Heart left ventricle (tissue), 16 donors: ENCODE data around the gene SLC27A2. TPM values are rescaled to one million over a fixed set of nuclear protein-coding genes. Genes with fewer than 3 reads are reported as not detected.
A peak's percentile ranks its signal among the peaks of the same experiment; 100 is the strongest.

Experiments
- ATAC-seq, 4 donors: fragments of 200-7000 bp; cut with Tn5 transposase; one replicate each; pipeline ENCODE4 v1.9.1; 2020 to 2022; ENCODE audit warnings: moderate library complexity in 4 of 4, mild to moderate bottlenecking in 3 of 4, moderate number of reproducible peaks in 1 of 4
- DNase-seq, 5 donors: peaks; one replicate each; pipeline ENCODE4 v3.0.0-alpha.2; 2020
- H3K27ac ChIP-seq, 12 donors: fragments of 200-600 bp; sonication (generic) in 4 of 12; one replicate each; pipeline versions ENCODE4 v1.5.0 to v1.8.0; 2016 to 2022; ENCODE audit warnings: mild to moderate bottlenecking in 2 of 12
- H3K27me3 ChIP-seq, 9 donors: fragments of 200-600 bp; sonication (generic) in 2 of 9; one replicate each; pipeline versions ENCODE4 v1.5.1 to v1.8.0; 2016 to 2022; ENCODE audit warnings: mild to moderate bottlenecking in 3 of 9
- H3K36me3 ChIP-seq, 9 donors: fragments of 200-600 bp; sonication (generic) in 2 of 9; one replicate each; pipeline versions ENCODE4 v1.5.0 to v1.8.0; 2018 to 2022; ENCODE audit warnings: mild to moderate bottlenecking in 2 of 9
- H3K4me1 ChIP-seq, 12 donors: fragments of 200-600 bp; sonication (generic) in 4 of 12; one replicate each; pipeline versions ENCODE4 v1.5.0 to v1.8.0; 2016 to 2022; ENCODE audit warnings: mild to moderate bottlenecking in 3 of 12
- H3K4me3 ChIP-seq, 12 donors: fragments of 200-600 bp; sonication (generic) in 4 of 12; one replicate each; pipeline versions ENCODE4 v1.5.0 to v1.8.0; 2017 to 2022; ENCODE audit warnings: mild to moderate bottlenecking in 9 of 12, moderate library complexity in 4 of 12
- H3K9me3 ChIP-seq, 12 donors: fragments of 200-600 bp; sonication (generic) in 4 of 12; one replicate each; pipeline versions ENCODE4 v1.5.0 to v1.8.0; 2016 to 2022; ENCODE audit warnings: mild to moderate bottlenecking in 1 of 12
- CTCF ChIP-seq, 12 donors: fragments of 200-600 bp; sonication (generic) in 4 of 12; IDR thresholded peaks; one replicate each; pipeline versions ENCODE4 v1.5.0 to v1.8.0; 2018 to 2022; ENCODE audit warnings: antibody characterized with exemption in 12 of 12, mild to moderate bottlenecking in 5 of 12
- POLR2A ChIP-seq, 2 donors: fragments of 450-650 bp; IDR thresholded peaks; one replicate each; pipeline ENCODE4 v1.6.1; 2017; ENCODE audit warnings: antibody characterized with exemption in 2 of 2, mild to moderate bottlenecking in 2 of 2, moderate library complexity in 2 of 2
- WGBS, 4 donors: extraction: QIAGEN DNeasy Blood & Tissue Kit in 2 of 4; methylation state at CpG; one replicate each; pipeline versions ENCODE4 v1.1.5 to v1.1.7; 2013 to 2018; 5-methylcytosine and 5-hydroxymethylcytosine counted together
- intact Hi-C, 10 donors: fragments of 100-400 bp; cut with DNase I; formaldehyde crosslinking; loops; one replicate each; pipeline versions ENCODE4 v1.11.1 to v1.14.2; 2022
- polyA plus RNA-seq, 2 donors: library from polyadenylated mRNA; stranded (reverse); fragments of 200-250 nt; gene quantifications; one replicate each; pipeline ENCODE4 v1.2.3, GENCODE V29; 2013
- total RNA-seq, 9 donors: library from RNA; depleted of rRNA in 2 of 9; stranded (reverse); fragments of >200 nt in 2 of 9; fragmentation: NEBNext Ultra II Directional in 3 of 9; extraction: Animal tissue kit (Norgen Biotek cat#: 25700) in 3 of 9; gene quantifications; one replicate each; pipeline versions ENCODE4 v1.1.0 to v1.2.4, GENCODE V29; 2016 to 2023
- donor health status: ischemic (EF 13 %, LVEDD 7.1; RV severe dilation, severe dysfunction).
- donor health status: healthy with polysubstance abuse.
- donor health status: DM: no; HTN: yes; CAD: no.
- donor health status: DM: no; HTN: no; CAD: no.
- donor health status: ischemic (EF 25% LVEDD 6.9; RV normal size, moderate dysfunction).
- donor health status: ischemic (EF 25% LVEDD 5.7; RV mildly dilated, moderate dysfunction).
- donor health status: healthy.
- donor health status: DM: yes; HTN: yes; CAD: no.
- donor health status: ischemic (EF 35%, LVEDD 5.7; RV mildly dilated, moderate dysfunction).
- donor health status: nonischemic (EF 11% LVEDD 7.7; RV severe dilation, severe dysfunction).
- donor health status: DM: yes; HTN: yes; CAD: no.
- donor health status: PGD.
- donor health status: ischemic (EF 29% LVEDD 5.4; RV normal size, mild dysfunction).
- donor health status: nonischemic (EF 23%, LVEDD 6.1; RV moderate dilation, normal function).

SLC27A2 gene
- total and polyA plus RNA-seq, 11 donors = 0.04 to 0.29 (median 0.12) TPM; not detected in 8

- Histone ChIP-seq H3K4me1 (peaks cover 0 to 17% (median 6%) of the 10 kb centered on the region in 12 donors), H3K4me3 (peak overlapping the region in 2 of 12 donors; percentile 58 to 68), H3K36me3 (no peaks in the 10 kb centered on the region), H3K27ac (no peak overlapping the region), H3K9me3 (no peaks in the 10 kb centered on the region), H3K27me3 (peaks cover 12 to 41% (median 33%) of the 10 kb centered on the region in 9 donors)
- TF ChIP-seq POLR2A (IDR thresholded peaks at IDR 0.05) (no peak), CTCF (IDR thresholded peaks at IDR 0.05) (no peak)
- no peak for DNase-seq
- WGBS, 4 donors = 51 to 62% (median 60%) methylated on average over 2 of the region's 2 CpGs
- ATAC-seq = no peak
- intact Hi-C loops = no loop called here
Observed at GRCh38 chr15:50183112-50183794, 1.3 kb downstream of the SLC27A2 start.

GRCh38 chr15:50184863-50185504, 3.0 kb downstream of the SLC27A2 start:
- no peaks in the 10 kb centered on the region for H3K36me3 ChIP-seq
- intact Hi-C loops = no loop called here
- no peaks in the 10 kb centered on the region for H3K9me3 ChIP-seq
- peaks cover 12 to 41% (median 30%) of the 10 kb centered on the region in 9 donors for H3K27me3 ChIP-seq
- peaks cover 0 to 17% (median 6%) of the 10 kb centered on the region in 12 donors for H3K4me1 ChIP-seq
- ATAC-seq (no peak), DNase-seq (no peak)
- no peak overlapping the region for H3K27ac ChIP-seq
- H3K4me3 ChIP-seq = no peak overlapping the region
- no peak for TF ChIP-seq POLR2A (IDR thresholded peaks at IDR 0.05)
- no peak for TF ChIP-seq CTCF (IDR thresholded peaks at IDR 0.05)
- 55 to 73% (median 65%) methylated on average over 3 of the region's 3 CpGs for WGBS, 4 donors

- H3K9me3 ChIP-seq = no peaks in the 10 kb centered on the region
- WGBS, 4 donors = 92 to 96% (median 94%) methylated on average over 4 of the region's 4 CpGs
- intact Hi-C loops = no loop called here
- peaks cover 12 to 32% (median 24%) of the 10 kb centered on the region in 9 donors for H3K27me3 ChIP-seq
- DNase-seq (no peak), ATAC-seq (no peak)
- TF ChIP-seq CTCF (IDR thresholded peaks at IDR 0.05) (no peak), POLR2A (IDR thresholded peaks at IDR 0.05) (no peak)
- H3K4me1 ChIP-seq = peaks cover 0 to 17% (median 6%) of the 10 kb centered on the region in 12 donors
- no peak overlapping the region for H3K4me3 ChIP-seq
- no peaks in the 10 kb centered on the region for H3K36me3 ChIP-seq
- H3K27ac ChIP-seq = no peak overlapping the region
Observed at GRCh38 chr15:50186090-50186489, 4.1 kb downstream of the SLC27A2 start.

- TF ChIP-seq CTCF (IDR thresholded peaks at IDR 0.05) (no peak), POLR2A (IDR thresholded peaks at IDR 0.05) (no peak)
- Histone ChIP-seq H3K4me1 (peaks cover 0 to 15% (median 6%) of the 10 kb centered on the region in 12 donors), H3K27me3 (peaks cover 12 to 25% (median 18%) of the 10 kb centered on the region in 9 donors), H3K4me3 (no peak overlapping the region), H3K27ac (no peak overlapping the region), H3K36me3 (no peaks in the 10 kb centered on the region), H3K9me3 (no peaks in the 10 kb centered on the region)
- DNase-seq = no peak
- intact Hi-C loops = no loop called here
- ATAC-seq = no peak
- WGBS, 4 donors = 80 to 94% (median 84%) methylated on average over 1 of the region's 1 CpG
Observed at GRCh38 chr15:50186752-50187151, 4.8 kb downstream of the SLC27A2 start.
